Measurements from ENCODE around the gene DGKB. TPM values are rescaled to one million over a fixed set of nuclear protein-coding genes. Genes with fewer than 3 reads are reported as not detected.

The DGKB gene
- total RNA-seq, 1 experiment from 2014 or later: not detected

DNA sequence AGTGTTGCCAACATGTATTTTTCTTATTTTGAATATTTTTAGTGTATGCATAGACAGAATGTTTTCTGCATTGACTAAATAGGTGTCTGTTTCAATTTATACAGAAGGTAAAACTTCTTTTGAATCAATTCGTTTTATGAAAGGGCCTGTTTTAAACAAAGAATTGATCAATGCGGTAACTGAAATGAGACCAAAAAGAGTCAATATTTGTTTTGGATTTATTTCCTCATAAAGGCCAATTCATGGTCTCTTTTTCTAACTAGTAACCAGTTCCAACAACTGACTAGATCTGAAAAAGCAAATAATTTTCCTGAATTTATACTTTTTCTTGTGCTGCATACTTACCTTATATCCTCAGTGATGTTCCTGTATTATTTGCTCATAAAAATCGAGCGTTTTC, 320.5 kb downstream of the DGKB start:
- H3K27me3 ChIP-seq (replicated peaks; ENCODE audit: insufficient read depth, low read depth, low read length, poor library complexity): no peaks in the 10 kb centered on the region
- no peak for DNase-seq (ENCODE audit: low spot score)
- no peaks in the 10 kb centered on the region for H3K4me1 ChIP-seq (ENCODE audit: insufficient read depth, low read length, poor library complexity, severe bottlenecking)
- H3K9me3 ChIP-seq (ENCODE audit: low read depth, low read length, poor library complexity, severe bottlenecking): peaks cover 12% of the 10 kb centered on the region
- TF ChIP-seq, protein P1, sequence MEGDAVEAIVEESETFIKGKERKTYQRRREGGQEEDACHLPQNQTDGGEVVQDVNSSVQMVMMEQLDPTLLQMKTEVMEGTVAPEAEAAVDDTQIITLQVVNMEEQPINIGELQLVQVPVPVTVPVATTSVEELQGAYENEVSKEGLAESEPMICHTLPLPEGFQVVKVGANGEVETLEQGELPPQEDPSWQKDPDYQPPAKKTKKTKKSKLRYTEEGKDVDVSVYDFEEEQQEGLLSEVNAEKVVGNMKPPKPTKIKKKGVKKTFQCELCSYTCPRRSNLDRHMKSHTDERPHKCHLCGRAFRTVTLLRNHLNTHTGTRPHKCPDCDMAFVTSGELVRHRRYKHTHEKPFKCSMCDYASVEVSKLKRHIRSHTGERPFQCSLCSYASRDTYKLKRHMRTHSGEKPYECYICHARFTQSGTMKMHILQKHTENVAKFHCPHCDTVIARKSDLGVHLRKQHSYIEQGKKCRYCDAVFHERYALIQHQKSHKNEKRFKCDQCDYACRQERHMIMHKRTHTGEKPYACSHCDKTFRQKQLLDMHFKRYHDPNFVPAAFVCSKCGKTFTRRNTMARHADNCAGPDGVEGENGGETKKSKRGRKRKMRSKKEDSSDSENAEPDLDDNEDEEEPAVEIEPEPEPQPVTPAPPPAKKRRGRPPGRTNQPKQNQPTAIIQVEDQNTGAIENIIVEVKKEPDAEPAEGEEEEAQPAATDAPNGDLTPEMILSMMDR (conservative IDR thresholded peaks at IDR 0.05; ENCODE audit: low read depth, low read length): no peak
- no peak for TF ChIP-seq EZH2 (IDR thresholded peaks at IDR 0.05; ENCODE audit: borderline replicate concordance, low read depth, low read length, poor library complexity, severe bottlenecking)
- intact Hi-C loops (cut with micrococcal nuclease; ENCODE audit: unreplicated experiment): no loop called here
- POLR2A ChIA-PET (ENCODE audit: low non-redundant PET): no interaction called here
- H3K36me3 ChIP-seq (ENCODE audit: insufficient read depth, low read length, poor library complexity, severe bottlenecking): no peaks in the 10 kb centered on the region
- H3K27ac ChIP-seq (ENCODE audit: low read depth, low read length, poor library complexity, severe bottlenecking): no peak overlapping the region
- CTCF ChIA-PET: no interaction called here
- H3K4me3 ChIP-seq (ENCODE audit: low read depth, low read length, poor library complexity, severe bottlenecking): no peak overlapping the region
- no TSS peak for BruUV-seq (replicated peaks)

DNA sequence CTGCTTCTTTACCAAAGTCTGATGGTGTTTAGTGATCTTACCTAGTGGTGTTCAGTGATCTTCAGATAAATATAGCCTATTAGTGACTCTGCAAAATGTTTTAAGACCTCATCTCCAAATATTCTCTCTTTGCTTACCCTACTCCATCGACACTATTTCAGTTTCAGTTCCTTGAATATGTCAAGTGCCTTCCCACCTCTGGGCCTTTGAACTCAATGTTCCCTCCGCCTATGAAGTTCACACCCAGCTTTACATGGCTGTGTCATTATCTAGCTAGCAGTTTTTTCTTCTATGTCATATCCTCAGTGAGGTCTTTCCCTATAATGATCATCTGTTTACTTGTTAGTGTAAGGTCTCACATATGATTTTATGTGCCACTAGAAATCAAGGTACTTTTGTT, 322.6 kb downstream of the DGKB start:
- Histone ChIP-seq H3K4me1 (ENCODE audit: insufficient read depth, low read length, poor library complexity, severe bottlenecking) (no peaks in the 10 kb centered on the region), H3K27me3 (replicated peaks; ENCODE audit: insufficient read depth, low read depth, low read length, poor library complexity) (no peaks in the 10 kb centered on the region), H3K36me3 (ENCODE audit: insufficient read depth, low read length, poor library complexity, severe bottlenecking) (no peaks in the 10 kb centered on the region), H3K9me3 (ENCODE audit: low read depth, low read length, poor library complexity, severe bottlenecking) (peaks cover 5% of the 10 kb centered on the region), H3K4me3 (ENCODE audit: low read depth, low read length, poor library complexity, severe bottlenecking) (no peak overlapping the region), H3K27ac (ENCODE audit: low read depth, low read length, poor library complexity, severe bottlenecking) (no peak overlapping the region)
- no TSS peak for BruUV-seq (replicated peaks)
- no peak for TF ChIP-seq EZH2 (IDR thresholded peaks at IDR 0.05; ENCODE audit: borderline replicate concordance, low read depth, low read length, poor library complexity, severe bottlenecking)
- TF ChIP-seq, protein P1 (conservative IDR thresholded peaks at IDR 0.05; ENCODE audit: low read depth, low read length): no peak
- ChIA-PET CTCF (no interaction called here), POLR2A (ENCODE audit: low non-redundant PET) (no interaction called here)
- DNase-seq (ENCODE audit: low spot score): no peak
- intact Hi-C loops (cut with micrococcal nuclease; ENCODE audit: unreplicated experiment): no loop called here

DNA sequence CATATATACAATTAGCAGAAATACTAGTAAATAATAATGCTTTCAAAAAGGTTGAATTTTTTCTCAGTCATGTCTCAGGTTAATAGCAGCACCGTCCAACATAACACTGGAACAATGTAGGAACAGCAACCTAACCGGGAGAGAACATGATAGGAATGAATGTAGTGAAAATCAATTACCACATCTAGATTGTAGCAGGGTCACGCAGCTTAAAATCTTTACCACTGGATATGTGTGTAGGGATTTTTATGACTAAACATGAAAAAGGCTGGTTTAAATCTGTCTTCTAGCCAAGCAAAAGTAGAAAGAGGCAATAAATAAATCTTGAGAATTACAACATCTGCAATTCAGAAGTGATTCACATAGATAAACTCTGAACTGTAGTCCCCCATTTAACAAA, 326.0 kb downstream of the DGKB start:
- no peak overlapping the region for H3K4me3 ChIP-seq (ENCODE audit: low read depth, low read length, poor library complexity, severe bottlenecking)
- POLR2A ChIA-PET (ENCODE audit: low non-redundant PET): no interaction called here
- H3K27me3 ChIP-seq (replicated peaks; ENCODE audit: insufficient read depth, low read depth, low read length, poor library complexity): no peaks in the 10 kb centered on the region
- H3K9me3 ChIP-seq (ENCODE audit: low read depth, low read length, poor library complexity, severe bottlenecking): no peaks in the 10 kb centered on the region
- TF ChIP-seq, protein P1 (conservative IDR thresholded peaks at IDR 0.05; ENCODE audit: low read depth, low read length): no peak
- TF ChIP-seq EZH2 (IDR thresholded peaks at IDR 0.05; ENCODE audit: borderline replicate concordance, low read depth, low read length, poor library complexity, severe bottlenecking): no peak
- no peaks in the 10 kb centered on the region for H3K4me1 ChIP-seq (ENCODE audit: insufficient read depth, low read length, poor library complexity, severe bottlenecking)
- H3K27ac ChIP-seq (ENCODE audit: low read depth, low read length, poor library complexity, severe bottlenecking): no peak overlapping the region
- no TSS peak for BruUV-seq (replicated peaks)
- no peak for DNase-seq (ENCODE audit: low spot score)
- CTCF ChIA-PET: no interaction called here
- H3K36me3 ChIP-seq (ENCODE audit: insufficient read depth, low read length, poor library complexity, severe bottlenecking): no peaks in the 10 kb centered on the region
- intact Hi-C loops (cut with micrococcal nuclease; ENCODE audit: unreplicated experiment): no loop called here
